ENCODE results near the gene PPEF2. TPM values are rescaled to one million over a fixed set of nuclear protein-coding genes. Genes with fewer than 3 reads are reported as not detected.

The PPEF2 gene
- total and polyA plus RNA-seq, 2 experiments from 2014 or later, result not detected

- H3K36me3 ChIP-seq (ENCODE audit: insufficient read depth), result no peaks in the 10 kb centered on the region
- ATAC-seq, result no peak
- Mint-ChIP-seq H3K27ac (no peak overlapping the region), H3K9me3 (no peaks in the 10 kb centered on the region), H3K4me1 (no peaks in the 10 kb centered on the region), H3K4me3 (no peak overlapping the region), H3K27me3 (ENCODE audit: insufficient read depth, low read depth, poor library complexity) (peaks cover 3% of the 10 kb centered on the region), H3K36me3 (ENCODE audit: low read depth) (no peaks in the 10 kb centered on the region)
- H3K4me2 ChIP-seq, result no peak overlapping the region
- no peaks in the 10 kb centered on the region for H3K27me3 ChIP-seq (ENCODE audit: insufficient read depth)
- H3K79me2 ChIP-seq (replicated peaks; ENCODE audit: insufficient read depth), result no peaks in the 10 kb centered on the region
- DNase-seq (ENCODE audit: low spot score), result no peak
- no peaks in the 10 kb centered on the region for H3K4me1 ChIP-seq (ENCODE audit: insufficient read depth)
- no peak for TF ChIP-seq CREB1 (CRISPR knock-in tag; IDR thresholded peaks at IDR 0.05; ENCODE audit: low read depth)
- TF ChIP-seq REST (IDR thresholded peaks at IDR 0.05; ENCODE audit: unreplicated experiment), result no peak
- TF ChIP-seq ETS1 (IDR thresholded peaks at IDR 0.05), result no peak
- no peak for TF ChIP-seq POLR2AphosphoS5 (IDR thresholded peaks at IDR 0.05; ENCODE audit: low read depth)
- no peak for TF ChIP-seq NANOG (IDR thresholded peaks at IDR 0.05; ENCODE audit: borderline replicate concordance)
- TF ChIP-seq ZNF462 (CRISPR knock-in tag; IDR thresholded peaks at IDR 0.05), result no peak
- TF ChIP-seq STAT1 (IDR thresholded peaks at IDR 0.05; ENCODE audit: unreplicated experiment), result no peak
- no peak for TF ChIP-seq CTCF (conservative IDR thresholded peaks at IDR 0.05; ENCODE audit: low read depth in 2 of 2)
- TF ChIP-seq EZH2phosphoT487 (IDR thresholded peaks at IDR 0.05; ENCODE audit: unreplicated experiment), result no peak
- TF ChIP-seq ZNF331 (CRISPR knock-in tag; IDR thresholded peaks at IDR 0.05; ENCODE audit: low read depth), result no peak
- no peak for TF ChIP-seq ZNF114 (CRISPR knock-in tag; IDR thresholded peaks at IDR 0.05)
- TF ChIP-seq JUNB (IDR thresholded peaks at IDR 0.05; ENCODE audit: unreplicated experiment), result no peak
- no peak for TF ChIP-seq EZH2 (IDR thresholded peaks at IDR 0.05; ENCODE audit: low read depth, unreplicated experiment)
- H3F3A ChIP-seq (replicated peaks; ENCODE audit: low read depth), result peaks cover 3% of the 10 kb centered on the region; the same call in 1 of the 2 replicates
- H4K20me1 ChIP-seq (replicated peaks; ENCODE audit: insufficient read depth), result no peaks in the 10 kb centered on the region
- H3K9me2 ChIP-seq (ENCODE audit: insufficient read depth), result no peaks in the 10 kb centered on the region
- H2AFZ ChIP-seq, result no peak overlapping the region
- no peak overlapping the region for H3K4me3 ChIP-seq
- H3K27ac ChIP-seq (ENCODE audit: low read depth), result no peak overlapping the region
Measured at GRCh38 chr4:75821966-75822365, 80.3 kb downstream of the PPEF2 start.
